ENCODE data around the gene NOBOX. TPM values are rescaled to one million over a fixed set of nuclear protein-coding genes. Genes with fewer than 3 reads are reported as not detected.
"Not testable (repeated sequence)": the region's sequence is repeated elsewhere in the genome, so short reads cannot be mapped to it uniquely, and the experiment has no call there.

The NOBOX gene
- total and polyA plus RNA-seq, 5 donors = not detected

- 5% methylated on average over 8 of the region's 8 CpGs for WGBS
- Histone ChIP-seq H3K27me3 (ENCODE audit: control insufficient read depth, insufficient read depth) (no peaks in the 10 kb centered on the region), H3K9me3 (ENCODE audit: control insufficient read depth, low read length) (no peaks in the 10 kb centered on the region), H3K4me3 (ENCODE audit: low read length) (no peak overlapping the region), H3K4me1 (ENCODE audit: control insufficient read depth, insufficient read depth, low read length) (no peaks in the 10 kb centered on the region), H3K27ac (ENCODE audit: low read length) (no peak overlapping the region)
- DNase-seq = no peak
- intact Hi-C loops (cut with DNase I) = loop anchor here in 1 of 4 donors (10.0 kb wide), 1 partner anchor 217 kb away; no protein-coding TSS in a partner anchor
- ATAC-seq = peak; percentile 81 to 82
Measured at GRCh38 chr7:144391823-144392255, 11.7 kb downstream of the NOBOX start.

GRCh38 chr7:144391014-144391413 is 12.5 kb downstream of the NOBOX start:
- Histone ChIP-seq H3K27me3 (ENCODE audit: control insufficient read depth, insufficient read depth) (no peaks in the 10 kb centered on the region), H3K4me3 (ENCODE audit: low read length) (no peak overlapping the region), H3K27ac (ENCODE audit: low read length) (no peak overlapping the region), H3K9me3 (ENCODE audit: control insufficient read depth, low read length) (no peaks in the 10 kb centered on the region), H3K4me1 (ENCODE audit: control insufficient read depth, insufficient read depth, low read length) (no peaks in the 10 kb centered on the region)
- DNase-seq (no peak), ATAC-seq (no peak)
- intact Hi-C loops (cut with DNase I) = loop anchor here in 1 of 4 donors (10.0 kb wide), 1 partner anchor 216 kb away; no protein-coding TSS in a partner anchor
- WGBS = 95% methylated on average over 4 of the region's 4 CpGs

GRCh38 chr7:144390481-144390880 is 13.0 kb downstream of the NOBOX start:
- Histone ChIP-seq H3K27me3 (ENCODE audit: control insufficient read depth, insufficient read depth) (no peaks in the 10 kb centered on the region), H3K4me3 (ENCODE audit: low read length) (no peak overlapping the region), H3K9me3 (ENCODE audit: control insufficient read depth, low read length) (no peaks in the 10 kb centered on the region), H3K4me1 (ENCODE audit: control insufficient read depth, insufficient read depth, low read length) (no peaks in the 10 kb centered on the region), H3K27ac (ENCODE audit: low read length) (no peak overlapping the region)
- intact Hi-C loops (cut with DNase I) = loop anchor here in 1 of 4 donors (10.0 kb wide), 1 partner anchor 216 kb away; no protein-coding TSS in a partner anchor
- no peak for DNase-seq
- 51% methylated on average over 7 of the region's 7 CpGs for WGBS
- peak in 1 of 2 donors; percentile 26 for ATAC-seq

- Histone ChIP-seq H3K4me3 (ENCODE audit: low read length) (no peak overlapping the region), H3K9me3 (ENCODE audit: control insufficient read depth, low read length) (no peaks in the 10 kb centered on the region), H3K27ac (ENCODE audit: low read length) (no peak overlapping the region), H3K27me3 (ENCODE audit: control insufficient read depth, insufficient read depth) (no peaks in the 10 kb centered on the region), H3K4me1 (ENCODE audit: control insufficient read depth, insufficient read depth, low read length) (no peaks in the 10 kb centered on the region)
- WGBS = 84% methylated on average over 5 of the region's 5 CpGs
- intact Hi-C loops (cut with DNase I) = no loop called here
- ATAC-seq (no peak), DNase-seq (no peak)
Measured at GRCh38 chr7:144388950-144389349, 14.5 kb downstream of the NOBOX start.

GRCh38 chr7:144386741-144387140 is 16.8 kb downstream of the NOBOX start:
- H3K4me1 ChIP-seq (ENCODE audit: control insufficient read depth, insufficient read depth, low read length) = no peaks in the 10 kb centered on the region
- ATAC-seq = no peak
- H3K4me3 ChIP-seq (ENCODE audit: low read length) = no peak overlapping the region

GRCh38 chr7:144384555-144385245 is 18.8 kb downstream of the NOBOX start:
- H3K27me3 ChIP-seq (ENCODE audit: control insufficient read depth, insufficient read depth) = no peaks in the 10 kb centered on the region
- WGBS = 73% methylated on average over 12 of the region's 12 CpGs
- DNase-seq (no peak), ATAC-seq (no peak)
- H3K4me3 ChIP-seq (ENCODE audit: low read length) = no peak overlapping the region
- intact Hi-C loops (cut with DNase I) = no loop called here
- H3K9me3 ChIP-seq (ENCODE audit: control insufficient read depth, low read length) = no peaks in the 10 kb centered on the region
- no peaks in the 10 kb centered on the region for H3K4me1 ChIP-seq (ENCODE audit: control insufficient read depth, insufficient read depth, low read length)
- no peak overlapping the region for H3K27ac ChIP-seq (ENCODE audit: low read length)

More at GRCh38 chr7:144386741-144387140, 16.8 kb downstream of the NOBOX start:
- intact Hi-C loops (cut with DNase I) = no loop called here
- H3K27ac ChIP-seq (ENCODE audit: low read length) = no peak overlapping the region
- no peaks in the 10 kb centered on the region for H3K27me3 ChIP-seq (ENCODE audit: control insufficient read depth, insufficient read depth)
- DNase-seq = no peak
- H3K9me3 ChIP-seq (ENCODE audit: control insufficient read depth, low read length) = no peaks in the 10 kb centered on the region

- intact Hi-C loops (cut with DNase I) = no loop called here
- H3K4me3 ChIP-seq (ENCODE audit: low read length) = no peak overlapping the region
- no peak overlapping the region for H3K27ac ChIP-seq (ENCODE audit: low read length)
- WGBS = 81% methylated on average over 4 of the region's 4 CpGs
- ATAC-seq (no peak), DNase-seq (no peak)
- H3K27me3 ChIP-seq (ENCODE audit: control insufficient read depth, insufficient read depth) = no peaks in the 10 kb centered on the region
- no peaks in the 10 kb centered on the region for H3K4me1 ChIP-seq (ENCODE audit: control insufficient read depth, insufficient read depth, low read length)
- H3K9me3 ChIP-seq (ENCODE audit: control insufficient read depth, low read length) = no peaks in the 10 kb centered on the region
Measured at GRCh38 chr7:144384071-144384470, 19.4 kb downstream of the NOBOX start.

- Histone ChIP-seq H3K9me3 (ENCODE audit: control insufficient read depth, low read length) (no peaks in the 10 kb centered on the region), H3K27me3 (ENCODE audit: control insufficient read depth, insufficient read depth) (no peaks in the 10 kb centered on the region), H3K4me3 (ENCODE audit: low read length) (no peak overlapping the region), H3K27ac (ENCODE audit: low read length) (no peak overlapping the region), H3K4me1 (ENCODE audit: control insufficient read depth, insufficient read depth, low read length) (no peaks in the 10 kb centered on the region)
- intact Hi-C loops (cut with DNase I) = no loop called here
- 95% methylated on average over 11 of the region's 11 CpGs for WGBS
- DNase-seq = no peak
- no peak for ATAC-seq
Measured at GRCh38 chr7:144379776-144380384, 23.6 kb downstream of the NOBOX start.

GRCh38 chr7:144378651-144379050 is 24.8 kb downstream of the NOBOX start:
- H3K27me3 ChIP-seq (ENCODE audit: control insufficient read depth, insufficient read depth) = no peaks in the 10 kb centered on the region
- 89% methylated on average over 9 of the region's 9 CpGs for WGBS

GRCh38 chr7:144369221-144369620 is 34.3 kb downstream of the NOBOX start:
- ATAC-seq; H3K27ac ChIP-seq (ENCODE audit: low read length); DNase-seq; H3K27me3 ChIP-seq (ENCODE audit: control insufficient read depth, insufficient read depth); H3K4me1 ChIP-seq (ENCODE audit: control insufficient read depth, insufficient read depth, low read length); H3K4me3 ChIP-seq (ENCODE audit: low read length); H3K9me3 ChIP-seq (ENCODE audit: control insufficient read depth, low read length); intact Hi-C loops (cut with DNase I): not testable (repeated sequence)
- WGBS = no CpG with 5 or more reads among the region's 7 CpGs

More at GRCh38 chr7:144378651-144379050, 24.8 kb downstream of the NOBOX start:
- intact Hi-C loops (cut with DNase I) = no loop called here
- Histone ChIP-seq H3K4me1 (ENCODE audit: control insufficient read depth, insufficient read depth, low read length) (no peaks in the 10 kb centered on the region), H3K9me3 (ENCODE audit: control insufficient read depth, low read length) (no peaks in the 10 kb centered on the region), H3K27ac (ENCODE audit: low read length) (no peak overlapping the region), H3K4me3 (ENCODE audit: low read length) (no peak overlapping the region)
- no peak for ATAC-seq
- no peak for DNase-seq

GRCh38 chr7:144367250-144367649 is 36.2 kb downstream of the NOBOX start:
- H3K4me3 ChIP-seq (ENCODE audit: low read length) = not testable (repeated sequence)

More at GRCh38 chr7:144367250-144367649, 36.2 kb downstream of the NOBOX start:
- H3K9me3 ChIP-seq (ENCODE audit: control insufficient read depth, low read length); DNase-seq; H3K4me1 ChIP-seq (ENCODE audit: control insufficient read depth, insufficient read depth, low read length); ATAC-seq; H3K27ac ChIP-seq (ENCODE audit: low read length); intact Hi-C loops (cut with DNase I); H3K27me3 ChIP-seq (ENCODE audit: control insufficient read depth, insufficient read depth): not testable (repeated sequence)
- WGBS = no CpG with 5 or more reads among the region's 9 CpGs
